HG03097 (cell line): Measurements from ENCODE around the gene GFOD2.
"Not testable (repeated sequence)": the region's sequence is repeated elsewhere in the genome, so short reads cannot be mapped to it uniquely, and the experiment has no call there.

Experiments
- ATAC-seq: cut with Tn5 transposase; IDR thresholded peaks from one replicate; pipeline ENCODE4 v1.9.1; 2021; ENCODE audit not compliant: unreplicated experiment, low FRiP score

GFOD2 gene

DNA sequence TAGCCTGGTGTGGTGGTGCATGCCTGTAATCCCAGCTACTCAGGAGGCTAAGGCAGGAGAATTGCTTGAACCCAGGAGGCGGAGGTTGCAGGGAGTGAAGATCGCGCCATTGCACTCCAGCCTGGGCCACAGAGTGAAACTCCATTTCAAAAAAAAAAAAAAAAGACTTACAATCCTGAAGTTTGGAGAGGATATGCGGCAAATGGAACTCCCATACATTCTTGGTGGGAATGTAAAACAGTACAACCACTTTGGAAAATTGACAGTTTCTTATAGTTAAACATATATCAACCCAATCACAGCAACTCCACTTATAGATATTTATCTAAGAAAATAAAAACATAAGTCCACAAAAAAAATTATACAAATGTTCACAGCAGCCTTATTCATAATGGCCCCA is 11.9 kb downstream of the GFOD2 start:
- no peak for ATAC-seq

GRCh38 chr16:67704110-67704509 is 15.0 kb downstream of the GFOD2 start:
- no peak for ATAC-seq

- no peak for ATAC-seq
Observed at GRCh38 chr16:67703626-67704025, 15.5 kb downstream of the GFOD2 start.

GRCh38 chr16:67702130-67702529 is 17.0 kb downstream of the GFOD2 start:
- ATAC-seq = no peak

- ATAC-seq = no peak
Observed at GRCh38 chr16:67701420-67701819, 17.7 kb downstream of the GFOD2 start.

DNA sequence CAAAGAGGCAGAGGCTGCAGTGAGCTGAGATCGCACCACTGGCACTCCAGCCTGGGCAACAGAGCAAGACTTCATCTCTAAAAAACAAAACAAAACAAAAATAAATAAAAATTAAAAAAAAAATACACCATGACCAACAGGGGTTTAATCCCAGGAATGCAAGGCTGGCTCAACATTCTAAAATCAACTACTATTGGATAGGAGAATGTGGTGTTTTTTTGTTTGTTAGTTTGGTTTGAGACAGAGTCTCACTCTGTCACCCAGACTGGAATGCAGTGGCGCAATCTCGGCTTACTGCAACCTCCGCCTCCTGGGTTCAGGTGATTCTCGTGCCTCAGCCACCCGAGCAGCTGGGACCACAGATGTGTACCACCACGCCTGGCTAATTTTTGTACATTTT is 19.9 kb downstream of the GFOD2 start:
- no peak for ATAC-seq

DNA sequence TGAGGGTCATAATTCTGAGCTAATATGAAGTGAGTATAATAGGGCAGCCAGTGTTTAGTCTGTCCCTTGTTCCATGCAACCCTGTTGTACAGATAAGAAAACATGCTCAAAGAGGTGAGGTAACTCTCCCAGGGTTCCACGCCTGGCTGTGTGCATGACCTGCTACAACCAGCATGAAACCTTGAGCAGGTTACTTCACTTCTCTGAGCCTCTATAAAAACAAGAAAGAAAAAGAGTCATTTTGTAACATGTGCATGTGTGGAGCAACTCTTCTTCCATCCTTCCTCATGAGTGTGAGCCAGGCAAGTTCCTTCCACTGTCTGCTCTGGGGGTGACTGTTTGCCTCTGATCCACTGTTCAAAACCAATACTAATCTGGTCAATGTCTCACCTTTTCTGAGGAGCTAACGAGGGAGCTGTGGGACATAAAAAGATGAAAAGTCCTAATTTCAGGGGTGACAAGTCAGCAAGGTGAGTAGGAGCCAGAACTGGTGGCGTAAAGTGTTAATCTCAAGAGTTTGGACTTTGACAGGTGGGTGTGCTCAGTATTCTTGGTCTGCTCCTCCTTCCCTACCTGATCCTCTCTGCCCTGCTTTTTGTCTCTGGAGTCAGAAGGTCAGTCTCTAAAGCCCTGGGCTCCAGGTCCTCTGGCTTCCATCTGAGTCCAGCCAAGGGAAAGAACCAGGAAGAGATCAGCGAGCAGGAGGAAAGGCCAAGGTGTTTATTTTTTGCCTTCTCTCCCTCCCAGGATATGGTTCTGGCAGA is 21.5 kb downstream of the GFOD2 start:
- no peak for ATAC-seq

DNA sequence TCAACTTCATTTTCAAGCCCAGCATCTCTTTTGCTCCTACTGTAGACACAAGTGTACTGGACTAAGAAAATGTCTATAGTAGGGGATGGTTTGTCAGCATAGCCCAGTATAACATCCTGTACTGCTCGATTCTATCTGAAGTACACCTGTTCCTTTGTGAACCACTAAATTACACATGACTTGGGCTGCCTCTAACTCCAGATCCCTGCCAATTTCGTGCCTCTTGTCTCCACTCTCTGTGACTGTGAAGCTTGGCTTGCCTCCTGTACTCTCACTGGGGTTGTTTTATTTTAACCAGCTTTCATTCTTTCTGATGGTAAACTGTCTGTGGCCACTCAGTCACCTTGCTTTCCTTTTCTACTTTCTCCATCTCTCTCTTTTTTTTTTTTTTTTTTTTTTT is 24.5 kb downstream of the GFOD2 start:
- ATAC-seq = no peak

- not testable (repeated sequence) for ATAC-seq
Observed at GRCh38 chr16:67693517-67694285, 25.4 kb downstream of the GFOD2 start.

- ATAC-seq = no peak
Observed at GRCh38 chr16:67685388-67686112, 33.6 kb downstream of the GFOD2 start.

DNA sequence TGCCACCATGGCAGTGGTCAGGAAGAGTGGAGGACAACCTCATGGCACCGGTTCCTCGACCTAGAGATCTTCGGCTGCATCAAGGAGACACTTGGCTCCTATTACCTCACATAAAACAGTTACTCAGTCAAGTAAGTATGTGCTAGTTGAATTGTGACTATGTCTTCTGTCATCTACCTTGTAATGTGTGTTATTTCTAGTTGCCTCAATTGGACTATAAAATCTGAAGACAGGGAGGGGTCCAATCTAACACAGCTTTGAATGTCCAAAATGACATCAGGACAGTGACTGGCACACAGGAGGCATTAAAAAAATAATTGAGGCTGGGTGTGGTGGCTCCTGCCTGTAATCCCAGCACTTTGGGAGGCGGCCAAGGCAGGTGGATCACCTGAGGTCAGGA is 35.3 kb downstream of the GFOD2 start:
- no peak for ATAC-seq

DNA sequence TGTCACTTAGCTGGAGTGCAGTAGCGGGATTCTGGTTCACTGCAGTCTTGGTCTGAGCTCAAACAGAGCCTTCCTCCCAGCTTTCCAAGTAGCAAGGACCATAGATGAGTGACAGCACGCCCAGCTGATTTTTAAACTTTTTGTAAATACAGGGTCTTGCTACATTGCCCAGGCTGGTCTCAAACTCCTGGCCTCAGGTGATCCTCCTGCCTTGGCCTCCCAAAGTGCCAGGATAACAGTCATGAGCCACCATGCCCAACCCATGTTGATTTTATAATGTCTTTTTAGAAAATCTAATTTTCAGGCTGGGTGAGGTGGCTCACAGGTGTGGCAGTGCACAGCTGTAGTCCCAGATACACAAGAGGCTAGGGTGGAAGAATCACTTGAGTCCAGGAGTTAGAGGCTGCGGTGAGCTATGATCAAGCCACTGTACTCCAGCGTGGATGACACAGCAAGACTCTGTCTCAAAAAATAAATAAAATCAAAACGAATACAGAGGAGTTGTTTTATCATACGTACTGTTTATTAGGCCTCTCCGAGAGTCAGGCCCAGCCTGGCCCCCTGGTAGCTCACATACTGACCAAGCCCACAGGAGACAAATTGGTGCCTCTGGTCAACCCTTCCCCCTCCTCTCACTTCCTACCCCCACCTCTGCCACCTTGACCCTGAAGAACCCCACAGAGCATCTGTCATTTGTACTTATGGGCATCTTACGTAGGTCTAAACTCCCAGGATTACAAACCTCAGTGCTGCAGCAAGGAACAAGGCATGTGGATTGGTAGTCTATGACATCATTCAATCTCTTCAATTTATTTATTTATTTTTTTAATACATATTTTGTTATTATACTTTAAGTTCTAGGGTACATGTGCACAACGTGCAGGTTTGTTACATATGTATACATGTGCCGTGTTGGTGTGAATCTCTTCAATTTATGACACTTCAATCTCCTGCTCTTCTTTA is 38.9 kb downstream of the GFOD2 start:
- no peak for ATAC-seq

- ATAC-seq = no peak
Observed at GRCh38 chr16:67678354-67679023, 40.6 kb downstream of the GFOD2 start.

- ATAC-seq = no peak
Observed at GRCh38 chr16:67677712-67678111, 41.4 kb downstream of the GFOD2 start.

GRCh38 chr16:67676939-67677338 is 42.2 kb downstream of the GFOD2 start:
- no peak for ATAC-seq

DNA sequence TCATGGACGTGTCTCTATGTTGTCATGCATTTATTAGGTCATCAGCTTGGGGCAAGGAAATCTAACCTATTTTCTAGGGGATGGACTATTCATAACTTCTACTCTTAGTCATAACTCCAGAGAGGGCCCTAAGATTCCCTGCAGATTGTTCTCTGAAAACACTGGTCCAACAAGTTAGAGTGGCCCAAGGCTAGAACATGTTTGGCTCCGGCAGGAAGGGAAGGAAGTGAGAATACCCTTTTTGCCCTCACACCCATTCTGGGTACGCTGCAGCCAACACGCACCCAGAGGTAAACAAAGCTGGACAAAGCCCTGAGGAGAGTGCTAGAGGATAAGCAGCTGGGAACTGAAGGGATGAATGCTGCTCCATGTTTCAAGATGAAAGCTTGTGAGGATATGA is 42.6 kb downstream of the GFOD2 start:
- ATAC-seq = no peak

DNA sequence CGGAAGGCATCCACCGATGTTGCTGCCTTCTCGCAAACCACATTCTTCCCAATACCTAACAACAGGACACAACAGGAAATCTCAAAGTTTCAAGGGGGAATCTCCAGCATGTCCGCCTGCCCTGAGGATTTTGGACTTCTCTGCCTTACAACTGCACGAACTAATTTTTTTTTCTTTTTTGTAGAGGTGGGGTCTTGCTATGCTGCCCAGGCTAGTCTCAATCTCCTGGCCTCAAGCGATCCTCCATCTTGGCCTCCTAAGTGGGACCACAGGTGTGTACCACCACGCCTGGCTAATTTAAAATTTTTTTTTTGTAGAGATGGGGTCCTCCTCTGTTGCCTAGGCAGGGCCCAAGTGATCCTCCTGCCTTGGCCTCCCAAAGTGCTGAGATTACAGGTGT is 43.1 kb downstream of the GFOD2 start:
- ATAC-seq = no peak

- no peak for ATAC-seq
Observed at GRCh38 chr16:67675579-67675935, 43.6 kb downstream of the GFOD2 start.

- no peak for ATAC-seq
Observed at GRCh38 chr16:67674851-67675578, 44.1 kb downstream of the GFOD2 start.
